H9 (cell line): ENCODE measurements around the gene EXOC2. TPM values are rescaled to one million over a fixed set of nuclear protein-coding genes. Genes with fewer than 3 reads are reported as not detected.

Source experiments
- DNase-seq: peaks from one replicate; pipeline ENCODE4 v3.0.0-alpha.2; 2017
- H2AFZ ChIP-seq: one replicate; pipeline ENCODE4 v1.6.1; 2013; ENCODE audit warnings: mild to moderate bottlenecking, low read length, control low read depth, moderate library complexity
- H2AK5ac ChIP-seq: 2 replicates; pipeline ENCODE4 v1.6.1; 2013; ENCODE audit warnings: low read length, control low read depth, mixed read lengths; ENCODE audit not compliant: insufficient read length
- H2BK120ac ChIP-seq: one replicate; pipeline ENCODE4 v1.6.1; 2013; ENCODE audit warnings: low read depth, mild to moderate bottlenecking, low read length, control low read depth, inconsistent platforms; ENCODE audit not compliant: poor library complexity, severe bottlenecking
- H2BK12ac ChIP-seq: 2 replicates; pipeline ENCODE4 v1.6.1; 2013; ENCODE audit warnings: low read length, control low read depth, mixed read lengths, low read depth; ENCODE audit not compliant: insufficient read length
- H2BK15ac ChIP-seq: 2 replicates; pipeline ENCODE4 v1.6.1; 2013; ENCODE audit warnings: low read depth, low read length, control low read depth
- H2BK20ac ChIP-seq: one replicate; pipeline ENCODE4 v1.6.1; 2013; ENCODE audit warnings: low read depth, mild to moderate bottlenecking, low read length, control low read depth, inconsistent platforms; ENCODE audit not compliant: poor library complexity, severe bottlenecking
- H2BK5ac ChIP-seq: 2 replicates; pipeline ENCODE4 v1.6.1; 2013; ENCODE audit warnings: low read length, control low read depth, mixed read lengths; ENCODE audit not compliant: insufficient read length
- H3K14ac ChIP-seq: 2 replicates; pipeline ENCODE4 v1.6.1; 2013; ENCODE audit warnings: low read length, control low read depth; ENCODE audit not compliant: insufficient read depth
- H3K18ac ChIP-seq: 2 replicates; pipeline ENCODE4 v1.6.1; 2013; ENCODE audit warnings: low read depth, mild to moderate bottlenecking, mixed read lengths, low read length, control low read depth; ENCODE audit not compliant: insufficient read length
- H3K23ac ChIP-seq: 2 replicates; pipeline ENCODE4 v1.6.1; 2013; ENCODE audit warnings: low read length, control low read depth, mixed read lengths, low read depth; ENCODE audit not compliant: insufficient read length
- H3K23me2 ChIP-seq: 2 replicates; pipeline ENCODE4 v1.6.1; 2013; ENCODE audit warnings: low read depth, mild to moderate bottlenecking, mixed read lengths, low read length, control low read depth; ENCODE audit not compliant: insufficient read length, poor library complexity, severe bottlenecking
- H3K27ac ChIP-seq: 2 replicates; pipeline ENCODE4 v1.5.1; 2013; ENCODE audit warnings: low read length, control low read depth, mixed read lengths, low read depth; ENCODE audit not compliant: insufficient read length
- H3K27me3 ChIP-seq: 2 replicates; pipeline ENCODE4 v1.6.1; 2013; ENCODE audit warnings: low read length, control low read depth, inconsistent platforms; ENCODE audit not compliant: insufficient read depth
- H3K4ac ChIP-seq: 2 replicates; pipeline ENCODE4 v1.6.1; 2013; ENCODE audit warnings: low read depth, mild to moderate bottlenecking, control low read depth, inconsistent platforms, low read length, moderate library complexity
- H3K4me1 ChIP-seq: 2 replicates; pipeline ENCODE4 v1.6.1; 2013; ENCODE audit warnings: low read length, control low read depth, inconsistent platforms; ENCODE audit not compliant: insufficient read depth
- H3K4me2 ChIP-seq: 2 replicates; pipeline ENCODE4 v1.6.1; 2013; ENCODE audit warnings: low read length, control low read depth, mixed read lengths; ENCODE audit not compliant: insufficient read length, insufficient read depth
- H3K56ac ChIP-seq: 2 replicates; pipeline ENCODE4 v1.6.1; 2013; ENCODE audit warnings: low read depth, mild to moderate bottlenecking, mixed read lengths, low read length, control low read depth; ENCODE audit not compliant: insufficient read length
- H3K79me1 ChIP-seq: 2 replicates; pipeline ENCODE4 v1.6.1; 2013; ENCODE audit warnings: low read depth, mild to moderate bottlenecking, moderate library complexity, low read length, control low read depth, inconsistent platforms; ENCODE audit not compliant: insufficient read depth, poor library complexity, severe bottlenecking
- H3K79me2 ChIP-seq: 2 replicates; pipeline ENCODE4 v1.6.1; 2013; ENCODE audit warnings: low read length, control low read depth, inconsistent platforms; ENCODE audit not compliant: insufficient read depth
- H3K9ac ChIP-seq: 2 replicates; pipeline ENCODE4 v1.6.1; 2013; ENCODE audit warnings: low read length, control low read depth, mixed read lengths; ENCODE audit not compliant: insufficient read length; ENCODE audit errors: extremely low read depth
- H3K9me3 ChIP-seq: one replicate; pipeline ENCODE4 v1.6.1; 2013; ENCODE audit warnings: low read depth, low read length, inconsistent platforms; ENCODE audit not compliant: control insufficient read depth
- H3T11ph ChIP-seq: one replicate; pipeline ENCODE4 v1.6.1; 2013; ENCODE audit warnings: mild to moderate bottlenecking, low read length, control low read depth, inconsistent platforms
- H4K20me1 ChIP-seq: one replicate; pipeline ENCODE4 v1.6.1; 2013; ENCODE audit not compliant: control insufficient read depth, insufficient read length, insufficient read depth
- H4K5ac ChIP-seq: 2 replicates; pipeline ENCODE4 v1.6.1; 2013; ENCODE audit warnings: low read depth, mild to moderate bottlenecking, mixed read lengths, low read length, control low read depth; ENCODE audit not compliant: insufficient read length
- H4K8ac ChIP-seq: replicated peaks from 2 replicates; pipeline ENCODE4 v1.6.1; 2013; ENCODE audit warnings: low read length, control low read depth, mixed read lengths, low read depth; ENCODE audit not compliant: insufficient read length
- H4K91ac ChIP-seq: 2 replicates; pipeline ENCODE4 v1.6.1; 2013; ENCODE audit warnings: low read depth, mild to moderate bottlenecking, moderate library complexity, mixed read lengths, low read length, control low read depth; ENCODE audit not compliant: insufficient read length
- H3K27ac Mint-ChIP-seq, 3 experiments: 2 replicates in 2 of 3; 3 replicates in 1 of 3; pipeline ENCODE4 v1.8.0; 2020 to 2021; ENCODE audit warnings: mixed read lengths in 3 of 3, mild to moderate bottlenecking in 1 of 3, moderate library complexity in 1 of 3
- H3K27me3 Mint-ChIP-seq: 2 replicates; pipeline ENCODE4 v1.8.0; 2021; ENCODE audit warnings: low read depth, mild to moderate bottlenecking, moderate library complexity, mixed read lengths
- H3K36me3 Mint-ChIP-seq, 3 experiments: 2 replicates in 2 of 3; 3 replicates in 1 of 3; pipeline ENCODE4 v1.8.0; 2020 to 2021; ENCODE audit warnings: low read depth in 3 of 3, mixed read lengths in 3 of 3; ENCODE audit not compliant: insufficient read depth in 1 of 3
- H3K4me1 Mint-ChIP-seq, 2 experiments: 2 replicates each; pipeline ENCODE4 v1.8.0; 2020; ENCODE audit warnings: mixed read lengths in 2 of 2
- H3K4me3 Mint-ChIP-seq, 2 experiments: 2 replicates in 1 of 2; 3 replicates in 1 of 2; pipeline ENCODE4 v1.8.0; 2020 to 2021; ENCODE audit warnings: mild to moderate bottlenecking in 2 of 2, mixed read lengths in 2 of 2, moderate library complexity in 1 of 2
- H3K9me3 Mint-ChIP-seq, 2 experiments: 2 replicates in 1 of 2; 3 replicates in 1 of 2; pipeline ENCODE4 v1.8.0; 2020; ENCODE audit warnings: mild to moderate bottlenecking in 2 of 2, mixed read lengths in 2 of 2, moderate library complexity in 1 of 2
- CTCF ChIP-seq: fragments of 200-600 bp; sonication (generic); conservative IDR thresholded peaks from 3 replicates; pipeline ENCODE4 v1.8.0; 2021; ENCODE audit warnings: antibody characterized with exemption, mild to moderate bottlenecking
- WGBS: extraction: QIAGEN DNeasy Blood & Tissue Kit; methylation state at CpG from one replicate; pipeline ENCODE4 v1.1.7; 2013; ENCODE audit warnings: missing lambda C conversion rate, low lambda C conversion rate, mixed read lengths; ENCODE audit not compliant: insufficient read length; ENCODE audit errors: extremely low coverage; 5-methylcytosine and 5-hydroxymethylcytosine counted together
- total RNA-seq: library from RNA; stranded (reverse); gene quantifications from 2 replicates; pipeline ENCODE4 v1.2.1, GENCODE V29; 2021

Gene EXOC2
- total RNA-seq, 1 experiment from 2014 or later: 29.9 TPM

GRCh38 chr6:449057-449430 is 243.9 kb downstream of the EXOC2 start:
- H3K36me3 Mint-ChIP-seq: peaks cover 3 to 22% (median 11%) of the 10 kb centered on the region in 3 experiments; a peak in 6 of 7 replicates
- no peak overlapping the region for H3K27ac Mint-ChIP-seq

More at GRCh38 chr6:449057-449430, 243.9 kb downstream of the EXOC2 start:
- Mint-ChIP-seq H3K4me3 (no peak overlapping the region), H3K4me1 (no peaks in the 10 kb centered on the region), H3K9me3 (peaks cover 15 to 23% of the 10 kb centered on the region in 2 experiments), H3K27me3 (no peaks in the 10 kb centered on the region; the same call in 1 of the 2 replicates)
- no peak for TF ChIP-seq CTCF
- Histone ChIP-seq H3K9me3 (peaks cover 6% of the 10 kb centered on the region), H2BK5ac (no peak overlapping the region), H3K27ac (no peak overlapping the region), H3T11ph (no peak overlapping the region), H2BK15ac (no peak overlapping the region), H3K23ac (no peak overlapping the region), H3K79me1 (no peaks in the 10 kb centered on the region), H2BK20ac (no peak overlapping the region), H3K14ac (no peak overlapping the region), H4K8ac (no peak overlapping the region), H4K91ac (no peak overlapping the region), H2BK120ac (no peak overlapping the region), H3K4ac (no peak overlapping the region), H2AK5ac (no peak overlapping the region), H3K27me3 (no peaks in the 10 kb centered on the region), H3K23me2 (no peaks in the 10 kb centered on the region), H3K9ac (no peak overlapping the region), H2AFZ (no peak overlapping the region), H4K20me1 (no peaks in the 10 kb centered on the region), H3K4me1 (no peaks in the 10 kb centered on the region), H2BK12ac (no peak overlapping the region), H4K5ac (no peak overlapping the region), H3K56ac (no peak overlapping the region), H3K79me2 (no peaks in the 10 kb centered on the region), H3K18ac (no peak overlapping the region), H3K4me2 (no peak overlapping the region)
- peak; percentile 10 for DNase-seq
- WGBS: no CpG with 5 or more reads among the region's 12 CpGs
